MV-4-11 (cell line): ENCODE data around the gene AKR1C2.
"Not testable (repeated sequence)": the region's sequence is repeated elsewhere in the genome, so short reads cannot be mapped to it uniquely, and the experiment has no call there.

ENCODE experiments used
- DNase-seq: peaks from one replicate; lab custom pipeline; 2025; lab: John Stamatoyannopoulos, UW

AKR1C2 gene

DNA sequence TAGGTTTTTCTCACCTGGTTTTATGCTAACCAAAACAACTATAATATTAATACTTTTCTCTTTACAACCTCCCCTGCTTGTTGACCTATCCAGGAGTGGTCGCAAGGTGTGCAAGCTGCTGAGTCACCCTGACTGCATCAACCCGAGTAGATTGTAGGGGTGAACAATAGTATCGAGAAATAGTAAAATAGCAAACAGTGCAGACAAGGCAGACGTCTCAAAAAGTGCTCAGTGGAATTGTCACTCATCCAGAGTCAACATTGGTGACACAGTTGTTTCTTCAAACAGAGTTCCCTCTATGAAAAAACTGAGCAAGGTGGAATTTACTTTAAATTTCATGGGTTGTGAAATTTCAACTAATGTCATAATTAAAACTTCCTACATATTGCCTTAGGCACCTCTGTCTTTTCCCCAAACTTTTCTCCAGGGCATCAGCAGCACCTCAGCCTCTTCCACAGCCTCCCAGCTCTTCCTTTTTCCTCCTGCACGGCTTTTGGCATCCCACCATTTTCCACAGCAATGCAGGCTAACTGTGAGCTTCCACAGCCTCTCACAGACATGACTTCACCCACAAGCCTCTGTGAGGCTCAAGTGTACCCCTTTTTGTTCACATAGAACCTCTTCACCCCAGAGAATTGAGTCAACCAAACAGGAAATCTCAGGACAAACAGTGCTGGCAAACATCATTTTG is 46.6 kb downstream of the AKR1C2 start:
- not testable (repeated sequence) for DNase-seq

DNA sequence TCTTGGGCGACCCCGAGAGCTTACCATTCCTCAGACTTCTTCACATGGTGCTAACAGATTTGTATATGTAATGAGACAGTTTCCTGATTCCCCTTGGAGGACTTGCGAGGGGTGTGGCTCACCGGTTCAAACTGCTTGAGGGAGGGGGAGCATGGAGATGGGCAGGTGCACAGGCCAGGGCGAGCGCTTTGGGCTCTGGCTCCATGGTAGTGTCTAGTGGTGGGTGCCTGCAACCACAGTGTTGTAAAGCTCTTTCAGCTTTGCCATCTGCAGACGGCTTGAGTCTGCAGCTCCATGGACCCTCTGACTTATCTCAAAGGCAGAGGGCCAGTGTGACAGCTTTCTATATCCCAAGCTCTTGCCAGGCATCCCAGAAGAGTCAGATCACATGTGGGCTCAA is 47.6 kb downstream of the AKR1C2 start:
- not testable (repeated sequence) for DNase-seq

DNA sequence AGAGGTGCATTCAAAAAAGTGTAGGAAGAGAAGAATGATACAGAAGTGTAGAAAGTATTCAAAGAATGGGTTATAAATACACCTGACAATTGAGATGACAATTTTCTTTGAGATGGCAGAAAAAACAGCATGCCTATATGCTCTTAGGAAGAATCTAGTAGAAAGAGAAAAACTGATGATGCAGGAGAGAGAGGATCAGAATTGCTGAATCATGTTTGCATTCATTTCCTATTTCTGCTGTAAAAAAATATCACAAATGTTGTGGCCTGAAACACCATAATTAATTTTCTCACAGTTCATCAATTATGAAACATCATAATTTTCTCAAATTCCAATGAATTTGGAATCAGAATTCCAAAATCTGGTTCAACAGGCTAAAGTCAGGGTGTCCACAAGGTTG is 50.3 kb downstream of the AKR1C2 start:
- DNase-seq = no peak

DNA sequence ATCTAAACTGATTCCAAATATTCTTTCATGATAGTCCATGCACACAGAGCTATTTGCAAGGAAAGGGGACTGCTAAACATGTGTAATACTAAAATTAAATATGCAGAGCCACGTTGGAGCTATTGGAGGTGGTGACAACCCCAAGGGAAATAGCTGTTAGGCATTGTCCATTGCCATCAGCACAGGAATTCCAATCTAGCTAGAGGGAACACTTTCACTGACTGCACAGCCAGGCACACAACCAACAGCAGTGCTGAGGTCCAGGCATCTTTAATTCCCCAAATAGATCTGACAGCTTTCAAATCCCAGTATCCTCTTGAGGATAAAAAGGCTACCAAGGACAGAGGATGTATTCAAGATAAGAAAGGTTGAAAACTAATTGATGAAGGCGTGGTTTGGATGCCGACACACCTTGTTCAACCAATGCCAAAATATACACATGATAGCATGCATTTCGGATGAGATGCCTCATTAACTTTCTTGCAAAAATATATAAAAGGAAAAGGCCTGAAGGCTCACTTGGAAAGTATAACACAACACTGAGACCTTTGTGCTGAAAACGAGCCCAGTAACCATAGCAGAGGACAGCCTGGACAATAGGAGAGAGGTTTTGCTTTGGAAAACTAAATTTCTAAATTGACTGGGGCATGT is 52.0 kb downstream of the AKR1C2 start:
- DNase-seq = not testable (repeated sequence)

DNA sequence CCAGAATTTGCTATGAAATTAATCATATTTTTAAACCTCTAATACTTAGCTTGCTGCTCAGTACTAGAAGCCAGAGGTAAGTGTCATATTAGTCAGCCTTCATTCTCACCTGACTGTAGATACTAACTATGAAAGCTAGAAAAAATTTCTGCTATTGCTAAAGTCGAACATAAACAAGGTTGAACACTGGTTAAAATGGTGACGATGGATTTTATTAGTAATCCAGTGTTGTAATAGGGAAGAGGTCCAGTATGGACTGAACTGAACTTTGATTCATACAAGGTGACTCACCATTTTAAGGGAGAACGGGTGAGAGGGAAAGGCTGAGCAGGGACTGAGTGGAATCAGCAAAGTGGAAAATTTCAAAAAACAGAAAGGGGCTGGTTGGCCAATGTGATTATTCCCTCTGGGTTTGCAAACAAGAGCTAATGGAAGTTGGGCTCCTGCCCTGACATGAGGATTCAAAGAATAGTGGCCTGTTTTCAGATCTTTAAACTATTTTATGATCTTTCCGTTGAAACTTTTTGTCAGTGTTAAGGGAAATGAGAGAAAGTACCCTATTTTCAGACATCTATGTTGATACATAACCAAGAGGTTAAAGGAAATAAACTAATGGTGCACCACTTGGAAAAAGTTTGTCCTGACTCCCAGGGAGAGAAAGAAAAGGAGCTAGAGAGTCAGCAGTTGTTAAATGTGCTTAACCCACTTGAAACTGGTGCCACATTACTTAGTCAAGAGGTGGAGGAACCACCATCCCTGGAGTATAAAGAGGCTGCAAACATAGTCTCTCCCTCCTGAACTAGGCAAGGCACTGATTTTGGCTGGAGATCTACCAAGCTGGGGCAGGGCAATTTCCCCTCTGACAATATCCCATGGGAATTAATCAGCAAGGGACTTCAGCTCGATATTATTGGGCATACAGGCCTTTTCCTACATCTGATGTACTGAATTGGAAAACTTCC is 55.7 kb downstream of the AKR1C2 start:
- DNase-seq = no peak

DNA sequence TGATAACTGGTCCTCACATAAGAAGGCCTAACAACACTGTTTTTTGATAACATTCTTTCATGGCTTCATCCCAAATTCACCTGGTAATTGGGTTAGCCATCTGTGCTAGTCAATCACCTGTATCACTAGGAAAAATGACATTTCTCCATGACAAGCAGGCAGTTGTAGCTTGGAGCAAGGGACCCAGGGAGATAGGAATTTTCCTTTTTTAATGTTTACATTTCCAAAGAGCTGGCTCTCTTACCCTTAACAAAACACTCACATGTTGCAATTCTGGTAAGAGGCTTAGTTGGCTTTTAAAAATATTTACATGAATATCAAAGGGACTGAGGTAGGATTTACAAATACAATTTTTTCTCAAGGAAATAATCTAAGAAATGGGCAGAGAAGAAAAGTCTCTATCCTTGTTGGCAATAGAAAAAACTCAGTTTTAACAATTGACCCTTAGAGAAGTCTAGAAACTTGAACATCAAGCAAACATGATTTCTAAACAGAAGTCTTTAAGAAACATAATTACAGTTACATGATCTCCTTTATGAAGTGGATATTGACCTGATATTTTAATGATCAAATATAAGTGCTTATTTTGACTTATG is 56.5 kb downstream of the AKR1C2 start:
- no peak for DNase-seq

DNA sequence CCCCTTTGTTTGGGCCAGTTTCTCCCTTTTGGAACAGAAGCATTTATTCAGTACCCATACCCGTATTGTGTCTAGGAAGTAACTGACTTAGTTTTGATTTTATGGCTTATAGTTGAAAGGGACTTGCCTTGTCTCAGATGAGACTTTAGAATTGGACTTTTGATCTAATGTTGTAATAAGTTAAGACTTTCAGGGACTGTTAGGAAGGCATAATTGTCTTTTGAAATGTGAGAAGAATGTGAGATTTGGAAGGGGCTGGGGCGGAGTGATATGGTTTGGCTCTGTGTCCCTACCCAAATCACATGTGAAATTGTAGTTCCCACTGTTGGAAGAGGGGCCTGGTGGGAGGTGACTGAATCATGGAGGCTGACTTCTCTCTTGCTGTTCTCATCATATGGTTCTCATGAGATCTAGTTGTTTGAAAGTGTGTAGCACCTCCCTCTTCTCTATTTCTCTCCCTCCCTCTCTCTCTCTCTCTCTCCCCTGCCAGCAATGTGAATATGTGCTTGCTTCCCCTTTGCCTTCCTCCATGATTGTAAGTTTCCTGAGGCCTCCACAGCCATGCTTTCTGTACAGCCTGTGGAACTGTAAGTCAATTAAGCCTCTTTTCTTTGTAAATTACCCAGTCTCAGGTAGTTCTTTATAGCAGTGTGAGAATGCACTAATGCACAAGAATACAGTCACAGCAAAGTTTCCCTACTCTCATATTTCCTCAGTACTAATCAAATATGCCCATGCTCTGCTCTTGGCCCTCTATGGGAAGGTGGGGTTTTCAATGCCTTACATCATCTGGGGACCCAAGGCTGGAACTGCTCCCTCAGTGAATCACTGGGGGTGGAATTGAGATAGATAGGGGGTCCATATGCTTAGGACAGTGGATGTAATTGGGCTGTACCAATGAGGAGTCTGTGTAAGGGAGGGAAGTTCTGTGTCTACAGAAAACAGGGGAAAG is 57.6 kb downstream of the AKR1C2 start:
- DNase-seq = no peak

DNA sequence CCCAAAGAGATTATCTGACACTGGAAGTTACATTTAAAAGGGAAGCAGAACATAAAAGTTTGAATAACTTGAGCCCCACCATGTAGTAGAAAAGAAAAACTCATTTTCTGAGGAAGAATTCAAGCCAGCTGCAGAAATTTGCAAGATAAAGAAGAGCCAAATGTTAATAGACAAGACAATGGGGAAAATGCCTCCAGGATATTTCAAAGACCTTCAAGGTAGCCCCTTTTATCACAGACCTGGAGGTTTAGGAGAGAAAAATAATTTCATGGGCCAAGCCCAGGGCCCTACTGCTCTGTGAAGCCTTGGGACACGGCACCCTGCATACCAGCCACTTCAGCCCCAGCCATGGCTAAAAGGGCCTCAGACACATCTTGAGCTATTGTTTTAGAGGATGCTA is 58.8 kb downstream of the AKR1C2 start:
- no peak for DNase-seq

DNA sequence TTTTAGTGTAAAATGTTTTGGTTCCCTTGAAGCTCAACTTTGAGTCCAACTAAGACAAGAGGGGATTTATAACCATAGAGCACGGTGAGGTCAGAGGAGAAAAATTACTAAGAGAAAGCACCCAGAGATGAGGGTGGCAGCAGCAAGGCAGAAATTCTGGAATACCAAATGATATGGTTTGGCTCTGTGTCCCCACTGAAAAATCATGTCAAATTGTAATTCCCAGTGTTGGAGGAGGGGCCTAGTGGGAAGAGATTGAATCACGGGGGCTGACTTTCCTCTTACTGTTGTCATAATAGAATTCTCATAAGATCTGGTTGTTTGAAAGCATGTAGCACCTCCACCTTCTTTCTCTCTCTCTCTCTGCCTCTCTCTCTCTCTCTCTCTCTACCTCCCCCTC is 59.8 kb downstream of the AKR1C2 start:
- no peak for DNase-seq

DNA sequence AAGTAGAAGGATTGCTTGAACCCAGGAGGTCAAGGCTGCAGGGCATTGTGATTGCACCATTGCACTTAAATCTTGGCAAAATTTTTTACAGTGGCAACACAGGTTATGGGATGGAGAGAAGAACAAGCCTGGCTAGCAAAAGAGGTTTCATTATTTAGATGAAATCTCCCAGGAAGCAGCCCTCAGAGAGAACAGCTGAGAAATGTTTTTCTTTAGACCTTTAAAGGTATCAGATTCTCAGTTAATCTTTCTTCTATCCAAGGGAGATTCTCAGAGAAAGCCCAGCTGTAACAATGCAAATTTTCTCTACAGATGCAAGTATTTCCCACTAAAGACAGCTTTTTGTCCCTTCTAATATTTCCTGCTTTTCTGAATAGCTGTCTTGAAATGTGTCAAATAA is 60.2 kb downstream of the AKR1C2 start:
- not testable (repeated sequence) for DNase-seq

DNA sequence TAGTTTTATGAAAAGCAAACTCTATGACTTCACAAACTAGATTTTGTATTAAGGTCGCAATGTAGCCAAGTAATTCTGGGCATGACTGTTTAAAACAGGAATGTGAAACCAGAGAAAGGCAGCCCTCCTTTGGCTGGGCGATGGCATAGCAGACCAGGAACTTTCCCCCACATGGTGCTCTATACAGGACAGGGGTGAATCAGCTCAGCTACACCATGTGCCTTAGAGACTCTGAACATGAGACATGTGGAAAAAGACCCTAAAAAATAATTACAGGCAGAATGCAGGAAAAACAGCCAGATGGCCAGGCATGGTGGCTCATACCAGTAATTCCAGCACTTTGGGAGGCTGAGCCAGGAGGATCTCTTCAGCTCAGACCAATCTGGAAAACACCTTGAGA is 60.7 kb downstream of the AKR1C2 start:
- DNase-seq = peak; percentile 5

DNA sequence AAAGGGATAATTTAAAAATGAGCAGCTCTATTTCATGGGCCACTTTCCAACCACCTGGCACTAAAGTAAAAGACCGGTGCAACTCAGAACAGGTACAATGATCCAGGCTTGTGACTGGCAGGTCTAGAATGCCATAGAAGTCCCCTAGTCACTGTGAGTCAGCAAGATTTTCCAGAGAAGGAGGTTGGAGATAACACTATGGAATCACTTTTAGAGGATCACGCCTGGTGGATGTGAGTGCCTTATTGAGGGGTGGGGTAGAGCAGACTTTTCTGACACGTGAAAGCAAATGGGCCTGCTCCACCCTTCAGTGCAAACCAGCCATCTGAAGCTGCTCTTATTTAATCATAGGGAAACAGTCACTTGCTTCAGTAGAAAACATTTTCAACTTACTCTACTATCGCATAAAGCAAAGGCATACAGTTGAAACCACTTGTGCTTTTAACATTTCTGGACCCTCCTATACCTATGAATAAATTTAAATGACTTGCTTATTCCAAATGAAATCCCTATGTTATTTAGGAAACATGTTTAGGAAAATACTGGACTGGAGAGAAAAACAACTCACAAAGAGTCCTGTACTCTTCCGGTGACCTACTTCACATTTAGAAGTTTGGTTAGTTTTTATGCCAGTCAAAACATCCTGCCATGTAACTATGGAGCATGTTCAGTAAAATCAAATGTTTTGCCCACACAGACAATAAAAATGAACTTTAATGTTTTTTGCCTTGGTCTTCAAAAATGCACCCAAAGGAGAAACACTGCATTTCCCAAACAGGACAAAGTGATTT is 61.9 kb downstream of the AKR1C2 start:
- DNase-seq = no peak

DNA sequence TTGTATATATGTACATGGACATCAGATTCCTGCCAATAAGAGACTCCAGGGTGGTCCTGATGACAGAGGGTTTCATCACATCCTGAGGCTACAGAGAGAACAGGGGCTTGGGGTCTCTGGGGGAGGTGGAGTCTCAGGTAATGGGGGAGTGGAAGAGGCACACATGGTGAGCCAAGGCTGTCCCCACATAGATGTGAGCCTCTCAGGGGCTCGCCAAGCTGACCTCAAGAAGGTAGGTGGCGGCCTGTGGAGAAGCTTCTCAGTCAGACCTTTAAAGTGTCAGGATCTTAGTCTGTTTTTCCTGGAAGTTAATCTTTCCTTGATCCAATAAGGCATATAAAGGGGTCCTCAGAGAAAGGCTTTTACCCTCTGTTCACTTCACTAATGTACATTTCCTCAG is 62.7 kb downstream of the AKR1C2 start:
- DNase-seq = not testable (repeated sequence)

DNA sequence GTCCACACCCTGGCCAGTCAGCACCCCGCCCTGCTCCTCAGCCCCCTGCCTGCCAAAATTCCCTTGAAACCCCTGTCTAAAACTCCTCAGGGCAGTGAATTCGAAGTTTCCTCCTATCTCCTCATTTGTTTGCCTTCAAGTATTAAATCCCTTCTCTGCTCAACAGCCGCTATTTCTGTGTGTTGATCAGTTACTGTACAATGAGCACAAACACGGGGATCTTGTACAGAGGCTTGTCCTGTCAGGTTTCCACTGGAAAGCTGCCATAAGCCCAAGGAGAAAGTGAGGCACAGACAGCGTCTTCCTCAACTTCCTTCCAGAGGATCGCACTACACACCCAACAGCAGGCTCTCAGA is 63.6 kb downstream of the AKR1C2 start:
- not testable (repeated sequence) for DNase-seq

DNA sequence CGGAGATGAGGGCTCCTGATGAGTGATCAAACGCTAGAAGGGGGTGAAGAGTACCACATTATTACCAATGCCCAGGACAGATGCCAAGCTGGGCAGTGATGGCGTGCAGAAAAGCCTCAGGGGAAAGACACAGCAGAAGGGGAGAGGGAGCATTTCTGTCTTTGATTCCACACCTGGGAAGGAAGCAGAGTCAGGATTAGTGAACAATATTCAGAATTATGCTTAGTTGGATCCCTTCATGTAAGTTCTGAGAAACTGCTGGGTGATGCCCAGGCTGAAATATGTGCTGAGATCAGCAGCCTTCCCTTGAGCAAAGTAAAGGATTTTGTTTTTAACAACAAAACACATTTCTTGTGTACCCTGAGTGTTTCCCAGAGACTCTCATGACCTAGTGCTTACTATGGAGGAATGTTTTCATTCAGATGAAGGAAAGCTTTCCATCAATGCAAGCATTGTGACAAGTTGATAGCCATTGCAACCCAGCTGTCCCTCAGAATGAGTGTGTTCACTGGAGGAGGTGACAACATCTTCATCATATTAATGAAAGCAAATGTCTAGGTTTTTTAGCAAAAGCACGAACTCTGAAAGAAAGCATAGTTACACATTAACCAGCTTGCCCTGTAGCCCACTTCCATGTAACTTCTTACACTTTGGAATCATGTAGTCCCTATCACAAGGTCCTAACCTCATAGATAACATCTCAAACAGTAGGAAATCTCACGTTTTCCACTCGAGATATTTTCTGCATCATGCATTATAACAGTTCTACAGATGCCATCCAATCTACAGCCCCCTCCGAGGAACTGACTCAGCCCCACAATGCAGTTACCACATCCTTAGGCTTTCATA is 64.2 kb downstream of the AKR1C2 start:
- no peak for DNase-seq
